HepG2 (cell line): ENCODE results near the gene CLRN3.

ENCODE experiments used
- ARID5B ChIP-seq: IDR thresholded peaks from 2 replicates; pipeline ENCODE4 v1.4.0; 2020; ENCODE audit warnings: mild to moderate bottlenecking, missing genetic modification reagents
- CBX2 ChIP-seq, 2 experiments: fragments of 200-600 bp in 1 of 2; sonication (generic); formaldehyde crosslinking in 1 of 2; IDR thresholded peaks; 2 replicates each; pipeline versions ENCODE4 v1.7.0 to v1.8.1; 2018 to 2022; ENCODE audit warnings: low read depth in 2 of 2, low read length in 1 of 2, mild to moderate bottlenecking in 1 of 2, missing genetic modification reagents in 1 of 2
- ELK4 ChIP-seq: sonication (generic); formaldehyde crosslinking; IDR thresholded peaks from 2 replicates; pipeline ENCODE4 v1.9.0; 2021; ENCODE audit warnings: missing genetic modification reagents, borderline replicate concordance
- GFI1 ChIP-seq: sonication (generic); formaldehyde crosslinking; IDR thresholded peaks from 2 replicates; pipeline ENCODE4 v1.5.0; 2020; ENCODE audit warnings: missing genetic modification reagents, mild to moderate bottlenecking, borderline replicate concordance
- RAD21 ChIP-seq: fragments of 450-650 bp; formaldehyde crosslinking; IDR thresholded peaks from 2 replicates; pipeline ENCODE4 v1.5.0; 2020; ENCODE audit warnings: mild to moderate bottlenecking
- RFX5 ChIP-seq: IDR thresholded peaks from 2 replicates; pipeline ENCODE4 v1.6.1; 2011; ENCODE audit warnings: low read depth, low read length, improper control_type of control experiment
- SUZ12 ChIP-seq: fragments of 150-350 bp; IDR thresholded peaks from 2 replicates; pipeline ENCODE4 v1.6.1; 2014; ENCODE audit warnings: low read depth, low read length
- SYNCRIP ChIP-seq: fragments of 200-400 bp; formaldehyde crosslinking; IDR thresholded peaks from 2 replicates; pipeline ENCODE4 v1.6.1; 2018; ENCODE audit warnings: mild to moderate bottlenecking, low read depth, low read length; ENCODE audit not compliant: insufficient read depth
- TAF1 ChIP-seq: sonication (generic); formaldehyde crosslinking; IDR thresholded peaks from 2 replicates; pipeline ENCODE4 v1.4.0; 2020; ENCODE audit warnings: missing genetic modification reagents
- ZNF335 ChIP-seq: sonication (generic); formaldehyde crosslinking; IDR thresholded peaks from 2 replicates; pipeline ENCODE4 v1.4.0; 2020; ENCODE audit warnings: missing genetic modification reagents
- ZNF670 ChIP-seq: sonication (generic); formaldehyde crosslinking; IDR thresholded peaks from 2 replicates; pipeline ENCODE4 v1.8.0; 2022; ENCODE audit warnings: mild to moderate bottlenecking, missing genetic modification reagents, borderline replicate concordance
- ZNF777 ChIP-seq: sonication (generic); formaldehyde crosslinking; IDR thresholded peaks from 2 replicates; pipeline ENCODE4 v1.4.0; 2020; ENCODE audit warnings: missing genetic modification reagents
- TF ChIP-seq, protein P1 (sequence below): sonication (generic); formaldehyde crosslinking; IDR thresholded peaks from 2 replicates; pipeline ENCODE4 v1.5.0; 2020; ENCODE audit warnings: mild to moderate bottlenecking, missing genetic modification reagents, moderate library complexity

DNA sequence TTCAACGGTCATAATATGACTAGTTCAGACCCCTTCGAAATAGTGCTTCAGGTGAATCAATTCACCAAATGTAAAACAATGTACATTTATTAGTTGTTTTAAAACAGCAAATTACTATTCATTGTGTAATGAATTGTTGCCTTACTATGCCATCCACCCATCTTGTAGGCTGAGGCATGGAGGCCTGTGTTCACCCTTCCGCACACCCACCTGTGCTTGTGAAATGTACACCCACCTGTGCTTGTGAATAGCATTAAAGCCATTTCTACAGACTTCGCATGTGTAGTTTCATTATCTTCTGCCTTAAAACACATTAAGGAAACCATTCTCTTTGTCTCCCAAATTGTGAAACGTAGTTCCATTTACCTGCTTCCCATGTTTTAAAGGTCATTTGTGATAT, 16.8 kb downstream of the CLRN3 start:
- no peak for TF ChIP-seq SYNCRIP
- TF ChIP-seq RFX5: no peak
- TF ChIP-seq, protein P1, sequence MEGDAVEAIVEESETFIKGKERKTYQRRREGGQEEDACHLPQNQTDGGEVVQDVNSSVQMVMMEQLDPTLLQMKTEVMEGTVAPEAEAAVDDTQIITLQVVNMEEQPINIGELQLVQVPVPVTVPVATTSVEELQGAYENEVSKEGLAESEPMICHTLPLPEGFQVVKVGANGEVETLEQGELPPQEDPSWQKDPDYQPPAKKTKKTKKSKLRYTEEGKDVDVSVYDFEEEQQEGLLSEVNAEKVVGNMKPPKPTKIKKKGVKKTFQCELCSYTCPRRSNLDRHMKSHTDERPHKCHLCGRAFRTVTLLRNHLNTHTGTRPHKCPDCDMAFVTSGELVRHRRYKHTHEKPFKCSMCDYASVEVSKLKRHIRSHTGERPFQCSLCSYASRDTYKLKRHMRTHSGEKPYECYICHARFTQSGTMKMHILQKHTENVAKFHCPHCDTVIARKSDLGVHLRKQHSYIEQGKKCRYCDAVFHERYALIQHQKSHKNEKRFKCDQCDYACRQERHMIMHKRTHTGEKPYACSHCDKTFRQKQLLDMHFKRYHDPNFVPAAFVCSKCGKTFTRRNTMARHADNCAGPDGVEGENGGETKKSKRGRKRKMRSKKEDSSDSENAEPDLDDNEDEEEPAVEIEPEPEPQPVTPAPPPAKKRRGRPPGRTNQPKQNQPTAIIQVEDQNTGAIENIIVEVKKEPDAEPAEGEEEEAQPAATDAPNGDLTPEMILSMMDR (CRISPR knock-in tag): no peak
- TF ChIP-seq GFI1 (CRISPR knock-in tag): no peak
- no peak for TF ChIP-seq SUZ12
- TF ChIP-seq ZNF670 (CRISPR knock-in tag): no peak
- no peak for TF ChIP-seq CBX2 (IDR thresholded peaks at IDR 0.05; ENCODE audit: low read depth, low read length)
- TF ChIP-seq CBX2 (CRISPR knock-in tag; IDR thresholded peaks at IDR 0.05; ENCODE audit: low read depth): no peak
- TF ChIP-seq ZNF777 (CRISPR knock-in tag): no peak
- TF ChIP-seq ELK4 (CRISPR knock-in tag): no peak
- TF ChIP-seq RAD21: no peak
- no peak for TF ChIP-seq TAF1
- TF ChIP-seq ARID5B (CRISPR knock-in tag): no peak
- no peak for TF ChIP-seq ZNF335 (CRISPR knock-in tag)
